ENCODE measurements around the gene RNF175.

DNA sequence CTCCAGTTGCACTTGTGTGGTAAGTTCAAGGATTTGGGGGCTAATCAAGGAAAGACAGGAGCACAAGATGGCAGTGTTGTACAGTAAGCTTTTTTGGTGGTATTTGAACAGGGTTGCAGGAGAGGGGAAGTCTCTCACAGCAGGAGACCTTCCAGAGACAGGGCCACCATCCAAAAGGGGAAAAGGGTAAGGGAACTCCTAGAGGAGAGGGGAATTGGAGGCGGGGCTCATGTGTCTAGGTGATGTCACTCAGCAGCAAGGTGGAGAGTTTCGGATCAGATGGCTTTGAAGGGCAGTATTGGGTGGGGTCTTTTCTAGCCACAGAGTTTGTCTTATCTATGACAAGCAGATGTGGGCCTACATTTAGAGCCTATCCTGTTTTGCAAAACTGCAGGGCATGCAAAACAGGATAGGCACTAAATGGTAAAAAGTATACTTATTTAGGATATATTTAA is 13.4 kb upstream of the RNF175 start:
- TF ChIP-seq, protein P1, sequence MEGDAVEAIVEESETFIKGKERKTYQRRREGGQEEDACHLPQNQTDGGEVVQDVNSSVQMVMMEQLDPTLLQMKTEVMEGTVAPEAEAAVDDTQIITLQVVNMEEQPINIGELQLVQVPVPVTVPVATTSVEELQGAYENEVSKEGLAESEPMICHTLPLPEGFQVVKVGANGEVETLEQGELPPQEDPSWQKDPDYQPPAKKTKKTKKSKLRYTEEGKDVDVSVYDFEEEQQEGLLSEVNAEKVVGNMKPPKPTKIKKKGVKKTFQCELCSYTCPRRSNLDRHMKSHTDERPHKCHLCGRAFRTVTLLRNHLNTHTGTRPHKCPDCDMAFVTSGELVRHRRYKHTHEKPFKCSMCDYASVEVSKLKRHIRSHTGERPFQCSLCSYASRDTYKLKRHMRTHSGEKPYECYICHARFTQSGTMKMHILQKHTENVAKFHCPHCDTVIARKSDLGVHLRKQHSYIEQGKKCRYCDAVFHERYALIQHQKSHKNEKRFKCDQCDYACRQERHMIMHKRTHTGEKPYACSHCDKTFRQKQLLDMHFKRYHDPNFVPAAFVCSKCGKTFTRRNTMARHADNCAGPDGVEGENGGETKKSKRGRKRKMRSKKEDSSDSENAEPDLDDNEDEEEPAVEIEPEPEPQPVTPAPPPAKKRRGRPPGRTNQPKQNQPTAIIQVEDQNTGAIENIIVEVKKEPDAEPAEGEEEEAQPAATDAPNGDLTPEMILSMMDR (IDR thresholded peaks at IDR 0.05 in 8 of 11, conservative IDR thresholded peaks at IDR 0.05 in 3 of 11) = no peak
- TF ChIP-seq POLR2AphosphoS5 (IDR thresholded peaks at IDR 0.05) = no peak
- no peak for TF ChIP-seq POLR2A (IDR thresholded peaks at IDR 0.05)

Data from spleen (tissue), 7 donors.